Keratinocyte (primary cell): ENCODE results near the gene NT5M. TPM values are rescaled to one million over a fixed set of nuclear protein-coding genes. Genes with fewer than 3 reads are reported as not detected.
"Not testable (repeated sequence)": the region's sequence is repeated elsewhere in the genome, so short reads cannot be mapped to it uniquely, and the experiment has no call there.

ENCODE experiments used
- DNase-seq: peaks from one replicate; pipeline ENCODE4 v3.0.0-alpha.2; 2011; ENCODE audit warnings: low read depth, missing footprints, low spot score
- FAIRE-seq: peaks from 2 replicates; lab custom pipeline; 2011; peaks lifted over from hg19 to GRCh38; lab: Jason Lieb, UNC
- H2AFZ ChIP-seq: 2 replicates; pipeline ENCODE4 v1.6.0; 2012; ENCODE audit warnings: low read length, control low read depth, inconsistent platforms; ENCODE audit not compliant: control insufficient read depth
- H3K27ac ChIP-seq: 2 replicates; pipeline ENCODE4 v1.5.1; 2011; ENCODE audit warnings: low read length; ENCODE audit not compliant: control insufficient read depth, insufficient read depth
- H3K27me3 ChIP-seq: 3 replicates; pipeline ENCODE4 v1.6.0; 2011; ENCODE audit warnings: low read length; ENCODE audit not compliant: control insufficient read depth, insufficient read depth; ENCODE audit errors: extremely low read depth
- H3K36me3 ChIP-seq, 2 experiments: 2 replicates in 1 of 2; 3 replicates in 1 of 2; pipeline ENCODE4 v1.5.1; 2011; ENCODE audit warnings: low read length in 2 of 2, mild to moderate bottlenecking in 1 of 2; ENCODE audit not compliant: control insufficient read depth in 2 of 2, insufficient read depth in 2 of 2; ENCODE audit errors: extremely low read depth in 1 of 2
- H3K4me1 ChIP-seq: 3 replicates; pipeline ENCODE4 v1.5.1; 2011; ENCODE audit warnings: low read length; ENCODE audit not compliant: control insufficient read depth, insufficient read depth; ENCODE audit errors: extremely low read depth
- H3K4me2 ChIP-seq: 3 replicates; pipeline ENCODE4 v1.6.0; 2011; ENCODE audit warnings: low read depth, low read length; ENCODE audit not compliant: control insufficient read depth, insufficient read depth; ENCODE audit errors: extremely low read depth
- H3K4me3 ChIP-seq, 3 experiments: fragments of 200-600 bp in 1 of 3; sonication (generic) in 1 of 3; 2 replicates in 2 of 3; 3 replicates in 1 of 3; pipeline ENCODE4 v1.5.1; 2011 to 2016; ENCODE audit warnings: low read length in 3 of 3, mild to moderate bottlenecking in 3 of 3, control low read depth in 2 of 3, inconsistent platforms in 1 of 3, low read depth in 1 of 3, mixed read lengths in 1 of 3, mixed run types in 1 of 3, moderate library complexity in 1 of 3; ENCODE audit not compliant: control insufficient read depth in 2 of 3, insufficient read depth in 2 of 3; ENCODE audit errors: extremely low read depth in 1 of 3
- H3K79me2 ChIP-seq: 2 replicates; pipeline ENCODE4 v1.6.0; 2012; ENCODE audit warnings: low read length; ENCODE audit not compliant: control insufficient read depth, insufficient read depth
- H3K9ac ChIP-seq: 3 replicates; pipeline ENCODE4 v1.6.0; 2011; ENCODE audit warnings: low read length; ENCODE audit not compliant: control insufficient read depth, insufficient read depth; ENCODE audit errors: extremely low read depth
- H3K9me1 ChIP-seq: 3 replicates; pipeline ENCODE4 v1.6.0; 2011; ENCODE audit warnings: low read length; ENCODE audit not compliant: control insufficient read depth, insufficient read depth; ENCODE audit errors: extremely low read depth
- H3K9me3 ChIP-seq: 2 replicates; pipeline ENCODE4 v1.5.1; 2012; ENCODE audit warnings: low read depth, low read length; ENCODE audit not compliant: control insufficient read depth
- H4K20me1 ChIP-seq: 3 replicates; pipeline ENCODE4 v1.6.0; 2011; ENCODE audit warnings: low read length; ENCODE audit not compliant: control insufficient read depth, insufficient read depth; ENCODE audit errors: extremely low read depth
- CTCF ChIP-seq, 3 experiments: IDR thresholded peaks in 1 of 3; conservative IDR thresholded peaks in 1 of 3; optimal IDR thresholded peaks in 1 of 3; 2 replicates in 2 of 3; 3 replicates in 1 of 3; pipeline versions ENCODE3 to v1.5.1; 2011; ENCODE audit warnings: low read length in 3 of 3, mild to moderate bottlenecking in 3 of 3, moderate library complexity in 2 of 3, control low read depth in 1 of 3, inconsistent platforms in 1 of 3; ENCODE audit not compliant: insufficient read depth in 2 of 3; ENCODE audit errors: extremely low read depth in 1 of 3
- EZH2 ChIP-seq: IDR thresholded peaks from one replicate; pipeline ENCODE4 v1.6.1; 2012; ENCODE audit warnings: inconsistent platforms, mild to moderate bottlenecking, low read length, moderate library complexity
- dilution Hi-C: fragments of 300-500 bp; cut with MboI; formaldehyde crosslinking; loops from one replicate; pipeline ENCODE4 v1.7.0; 2020; ENCODE audit warnings: low sequenced_read_pairs; ENCODE audit not compliant: extremely low pct_ligation_motif_present
- polyA plus RNA-seq, 5 experiments: library from polyadenylated mRNA; depleted of rRNA in 3 of 5; stranded (reverse) in 3 of 5; stranded (forward) in 1 of 5; unstranded in 1 of 5; fragments of >200 nt; gene quantifications; 1 replicate in 1 of 5; 2 replicates in 3 of 5; 3 replicates in 1 of 5; pipeline versions ENCODE4 v1.2.1 to v1.2.3, GENCODE V29; 2011 to 2012; ENCODE audit warnings: missing spikeins in 2 of 5, low read depth in 1 of 5, low replicate concordance in 1 of 5

The NT5M gene
- polyA plus RNA-seq, 1 donor (not counting 4 experiments of a cell fraction or from before 2014, with no cell fraction given), result 0.16 TPM

GRCh38 chr17:17254036-17254435 is 49.1 kb upstream of the NT5M start:
- H2AFZ ChIP-seq, result no peak overlapping the region
- H3K9ac ChIP-seq, result no peak overlapping the region
- no peaks in the 10 kb centered on the region for H3K79me2 ChIP-seq
- H3K9me1 ChIP-seq, result no peaks in the 10 kb centered on the region
- dilution Hi-C loops, result no loop called here
- H3K4me2 ChIP-seq, result no peak overlapping the region
- H3K36me3 ChIP-seq, result peaks cover 20 to 22% of the 10 kb centered on the region in 2 experiments
- DNase-seq, result no peak
- H3K9me3 ChIP-seq, result no peaks in the 10 kb centered on the region
- FAIRE-seq, result no peak
- no peaks in the 10 kb centered on the region for H3K27me3 ChIP-seq
- no peaks in the 10 kb centered on the region for H3K4me1 ChIP-seq
- no peak for TF ChIP-seq CTCF (optimal IDR thresholded peaks at IDR 0.05 in 1 of 3, IDR thresholded peaks at IDR 0.05 in 1 of 3, conservative IDR thresholded peaks at IDR 0.05 in 1 of 3; ENCODE audit: extremely low read depth in 1 of 3, insufficient read depth in 2 of 3, low read length in 3 of 3)
- TF ChIP-seq EZH2, result no peak
- no peak overlapping the region for H3K4me3 ChIP-seq
- H3K27ac ChIP-seq, result no peak overlapping the region
- H4K20me1 ChIP-seq, result no peaks in the 10 kb centered on the region

- dilution Hi-C loops, result not testable (repeated sequence)
Measured at GRCh38 chr17:17255689-17256088, 47.5 kb upstream of the NT5M start.

GRCh38 chr17:17256316-17256715 is 46.9 kb upstream of the NT5M start:
- no peak for DNase-seq
- H3K27me3 ChIP-seq, result no peaks in the 10 kb centered on the region
- H3K4me1 ChIP-seq, result no peaks in the 10 kb centered on the region
- no peak overlapping the region for H2AFZ ChIP-seq
- H3K27ac ChIP-seq, result no peak overlapping the region
- no peak overlapping the region for H3K4me3 ChIP-seq
- no peaks in the 10 kb centered on the region for H3K9me3 ChIP-seq
- no peaks in the 10 kb centered on the region for H4K20me1 ChIP-seq
- H3K79me2 ChIP-seq, result no peaks in the 10 kb centered on the region
- peaks cover 24 to 29% of the 10 kb centered on the region in 2 experiments for H3K36me3 ChIP-seq
- H3K9ac ChIP-seq, result no peak overlapping the region
- no peak for FAIRE-seq
- no peaks in the 10 kb centered on the region for H3K9me1 ChIP-seq
- no peak overlapping the region for H3K4me2 ChIP-seq
- dilution Hi-C loops, result no loop called here
- TF ChIP-seq EZH2, result no peak
- TF ChIP-seq CTCF (optimal IDR thresholded peaks at IDR 0.05 in 1 of 3, IDR thresholded peaks at IDR 0.05 in 1 of 3, conservative IDR thresholded peaks at IDR 0.05 in 1 of 3; ENCODE audit: extremely low read depth in 1 of 3, insufficient read depth in 2 of 3, low read length in 3 of 3), result no peak

More at GRCh38 chr17:17255689-17256088, 47.5 kb upstream of the NT5M start:
- H3K4me3 ChIP-seq, H3K9me1 ChIP-seq, FAIRE-seq, H3K4me1 ChIP-seq, H4K20me1 ChIP-seq, H3K27ac ChIP-seq, H3K4me2 ChIP-seq, H3K27me3 ChIP-seq, DNase-seq, H3K9me3 ChIP-seq, H3K9ac ChIP-seq, H2AFZ ChIP-seq, H3K79me2 ChIP-seq: not testable (repeated sequence)
- H3K36me3 ChIP-seq, result peaks cover 24 to 26% of the 10 kb centered on the region in 2 experiments
